PC-9 (cell line): Measurements from ENCODE around the gene TARDBP. TPM values are rescaled to one million over a fixed set of nuclear protein-coding genes. Genes with fewer than 3 reads are reported as not detected.

Experiments
- Bru-seq: library from RNA; stranded (reverse); fragments of 400-500 nt; gene quantifications from one replicate; lab custom pipeline; 2021; lab: Mats Ljungman, UMichigan
- BruChase-seq, 2 experiments: library from RNA; stranded (reverse); fragments of 400-500 nt; gene quantifications; one replicate each; lab custom pipeline; 2021; lab: Mats Ljungman, UMichigan
- BruUV-seq: library from RNA; stranded (reverse); fragments of 400-500 nt; replicated peaks from 2 replicates; lab custom pipeline; 2021; lab: Mats Ljungman, UMichigan
- CTCF ChIA-PET: fragments of 300-600 bp; sonication (Branson Sonifier 250); formaldehyde crosslinking; loops from one replicate; lab custom pipeline; 2022; ENCODE audit warnings: antibody characterized with exemption; lab: Charles Lee
- POLR2A ChIA-PET: fragments of 300-600 bp; sonication (Branson Sonifier 250); formaldehyde crosslinking; loops from one replicate; lab custom pipeline; 2022; ENCODE audit warnings: antibody characterized with exemption; ENCODE audit not compliant: unreplicated experiment; lab: Charles Lee
- DNase-seq, 2 experiments: peaks; one replicate each; pipeline versions ENCODE4 v3.0.0 to v3.0.0-alpha.2; 2015 to 2022; ENCODE audit warnings: mixed read lengths in 1 of 2
- H2AFZ ChIP-seq: fragments of 200-600 bp; sonication (generic); 2 replicates; pipeline ENCODE4 v1.8.1; 2017; ENCODE audit warnings: antibody characterized with exemption
- H3F3A ChIP-seq: fragments of 200-600 bp; sonication (generic); 2 replicates; pipeline ENCODE4 v1.8.1; 2017; ENCODE audit warnings: antibody characterized with exemption, mild to moderate bottlenecking, low read depth; ENCODE audit not compliant: insufficient read depth
- H3K27ac ChIP-seq: fragments of 200-600 bp; sonication (generic); 2 replicates; pipeline ENCODE4 v1.6.1; 2016; ENCODE audit warnings: mixed run types
- H3K27me3 ChIP-seq: fragments of 200-600 bp; sonication (generic); 2 replicates; pipeline ENCODE4 v1.6.1; 2016; ENCODE audit warnings: low read depth, mixed run types; ENCODE audit not compliant: insufficient read depth
- H3K36me3 ChIP-seq: fragments of 200-600 bp; sonication (generic); 2 replicates; pipeline ENCODE4 v1.6.1; 2016; ENCODE audit warnings: low read depth, mixed run types
- H3K4me1 ChIP-seq: fragments of 200-600 bp; sonication (generic); replicated peaks from 2 replicates; pipeline ENCODE4 v1.6.1; 2016; ENCODE audit warnings: mixed run types; ENCODE audit not compliant: insufficient read depth
- H3K4me2 ChIP-seq: fragments of 200-600 bp; sonication (generic); 2 replicates; pipeline ENCODE4 v1.6.1; 2017; ENCODE audit warnings: mixed run types
- H3K4me3 ChIP-seq: fragments of 200-600 bp; sonication (generic); 2 replicates; pipeline ENCODE4 v1.6.1; 2016; ENCODE audit warnings: mixed run types
- H3K79me2 ChIP-seq: fragments of 200-600 bp; sonication (generic); 2 replicates; pipeline ENCODE4 v1.6.1; 2017; ENCODE audit warnings: low read depth, mixed run types
- H3K9me2 ChIP-seq: fragments of 200-600 bp; sonication (generic); 2 replicates; pipeline ENCODE4 v1.8.1; 2017; ENCODE audit warnings: mild to moderate bottlenecking; ENCODE audit not compliant: insufficient read depth
- H3K9me3 ChIP-seq: fragments of 200-600 bp; sonication (generic); 2 replicates; pipeline ENCODE4 v1.8.1; 2016; ENCODE audit warnings: low read depth; ENCODE audit not compliant: insufficient read depth
- H4K20me1 ChIP-seq: fragments of 200-600 bp; sonication (generic); 2 replicates; pipeline ENCODE4 v1.8.1; 2017; ENCODE audit not compliant: insufficient read depth
- EZH2 ChIP-seq: fragments of 200-600 bp; sonication (generic); IDR thresholded peaks from 2 replicates; pipeline ENCODE4 v1.8.0; 2017; ENCODE audit warnings: antibody characterized with exemption, low read depth
- intact Hi-C: fragments of 100-400 bp; cut with micrococcal nuclease; formaldehyde crosslinking; loops from one replicate; pipeline ENCODE4 v1.10.0; 2022; ENCODE audit not compliant: unreplicated experiment
- long read RNA-seq: library from polyadenylated mRNA; stranded (forward); transcript quantifications from one replicate; pipeline ENCODE4 v2.0.0, GENCODE V29; 2022
- total RNA-seq: library from RNA; stranded (reverse); gene quantifications from 2 replicates; pipeline ENCODE4 v1.2.3, GENCODE V29; 2021
- TF ChIP-seq, protein P1 (sequence below): fragments of 200-600 bp; sonication (generic); conservative IDR thresholded peaks from 2 replicates; pipeline ENCODE4 v1.6.1; 2017; ENCODE audit warnings: mixed run types, antibody characterized with exemption, mild to moderate bottlenecking, moderate library complexity

TARDBP gene
- total RNA-seq (142 and 177 TPM in 2 replicates), Bru-seq, nascent RNA (percentile 99 among the genes with signal in this experiment), BruChase-seq, experiment 1, labeled RNA remaining after a 2-hour chase (percentile 100 among the genes with signal in this experiment), BruChase-seq, experiment 2, labeled RNA remaining after a 6-hour chase (percentile 100 among the genes with signal in this experiment)
- long read RNA-seq, full-length matches to known transcripts, result 108 of 129 reads
- long read RNA-seq, partial matches to known transcripts, result 7 of 129 reads
- long read RNA-seq, other reads (novel, unspliced or antisense), result 14 of 129 reads

DNA sequence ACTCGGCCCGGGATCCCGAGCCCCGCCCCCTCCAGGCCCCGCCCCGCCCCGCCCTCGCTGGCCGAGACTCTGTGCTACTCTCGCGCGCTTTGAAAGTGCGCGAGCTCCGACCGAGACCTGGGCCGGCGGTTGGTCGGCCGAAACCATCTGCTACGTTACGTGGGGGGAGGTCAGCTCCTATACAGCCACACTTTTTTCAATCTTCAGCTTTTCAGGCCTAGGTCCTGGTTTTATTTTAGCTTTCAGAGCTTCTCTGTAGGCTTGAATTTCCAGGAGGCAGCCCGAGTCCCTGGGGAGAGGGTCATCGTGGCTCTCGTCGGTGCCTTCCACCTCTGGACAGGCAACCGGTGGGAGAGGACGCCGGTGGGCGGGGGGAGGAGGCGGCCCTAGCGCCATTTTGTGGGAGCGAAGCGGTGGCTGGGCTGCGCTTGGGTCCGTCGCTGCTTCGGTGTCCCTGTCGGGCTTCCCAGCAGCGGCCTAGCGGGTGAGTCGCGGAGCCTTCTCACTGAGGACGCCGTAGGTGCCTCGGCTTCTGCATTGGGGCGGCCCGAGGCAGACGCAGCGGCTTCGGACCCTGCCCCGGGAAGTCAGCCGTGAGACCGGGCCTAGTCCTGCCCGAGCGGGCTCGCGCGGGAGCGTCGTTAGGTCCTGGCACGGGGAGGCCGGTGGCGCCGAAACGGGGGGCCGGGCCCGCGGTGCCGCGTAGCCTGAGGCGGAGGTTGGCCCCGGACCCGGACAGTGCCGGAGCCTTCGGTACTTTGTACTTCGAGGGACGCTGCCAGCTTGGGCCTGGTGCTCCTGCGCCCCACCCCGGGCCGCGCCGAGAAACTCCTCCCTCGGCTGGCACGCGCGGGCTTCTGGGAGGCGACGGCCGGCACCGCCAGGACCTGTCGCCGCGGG is at the start of gene TARDBP:
TSS of gene TARDBP (plus strand) at position 395 of the 900 bp plus-strand sequence. CDS start 1,074 bp downstream, outside the sequence.
- peaks cover 38% of the 10 kb centered on the region for H3K79me2 ChIP-seq
- peaks cover 8% of the 10 kb centered on the region; the same call in 1 of the 2 replicates for H3F3A ChIP-seq
- peak within 1 kb of the TSS; percentile 95 for H3K27ac ChIP-seq
- intact Hi-C loops, result loop anchor here (2.0 to 10.0 kb wide), 3 partner anchors 32 to 498 kb away; no protein-coding TSS in a partner anchor
- CTCF ChIA-PET, result interaction anchor here (0.6 kb wide), 1 partner anchor 95 kb away, joined by 5 read pairs; no protein-coding TSS in a partner anchor
- peaks cover 23% of the 10 kb centered on the region for H3K36me3 ChIP-seq
- H3K4me2 ChIP-seq, result peak within 1 kb of the TSS; percentile 99
- no peaks in the 10 kb centered on the region for H3K9me2 ChIP-seq
- peak within 1 kb of the TSS; percentile 98 for H2AFZ ChIP-seq
- DNase-seq, result peak; percentile 57 to 85
- H3K27me3 ChIP-seq, result no peaks in the 10 kb centered on the region
- TF ChIP-seq, protein P1, sequence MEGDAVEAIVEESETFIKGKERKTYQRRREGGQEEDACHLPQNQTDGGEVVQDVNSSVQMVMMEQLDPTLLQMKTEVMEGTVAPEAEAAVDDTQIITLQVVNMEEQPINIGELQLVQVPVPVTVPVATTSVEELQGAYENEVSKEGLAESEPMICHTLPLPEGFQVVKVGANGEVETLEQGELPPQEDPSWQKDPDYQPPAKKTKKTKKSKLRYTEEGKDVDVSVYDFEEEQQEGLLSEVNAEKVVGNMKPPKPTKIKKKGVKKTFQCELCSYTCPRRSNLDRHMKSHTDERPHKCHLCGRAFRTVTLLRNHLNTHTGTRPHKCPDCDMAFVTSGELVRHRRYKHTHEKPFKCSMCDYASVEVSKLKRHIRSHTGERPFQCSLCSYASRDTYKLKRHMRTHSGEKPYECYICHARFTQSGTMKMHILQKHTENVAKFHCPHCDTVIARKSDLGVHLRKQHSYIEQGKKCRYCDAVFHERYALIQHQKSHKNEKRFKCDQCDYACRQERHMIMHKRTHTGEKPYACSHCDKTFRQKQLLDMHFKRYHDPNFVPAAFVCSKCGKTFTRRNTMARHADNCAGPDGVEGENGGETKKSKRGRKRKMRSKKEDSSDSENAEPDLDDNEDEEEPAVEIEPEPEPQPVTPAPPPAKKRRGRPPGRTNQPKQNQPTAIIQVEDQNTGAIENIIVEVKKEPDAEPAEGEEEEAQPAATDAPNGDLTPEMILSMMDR, result no peak
- TF ChIP-seq EZH2, result no peak
- BruUV-seq, result no TSS peak
- POLR2A ChIA-PET, result interaction anchor here (0.5 to 0.8 kb wide), 6 partner anchors 16 to 484 kb away, joined by 4 to 8 read pairs (median 4); no protein-coding TSS in a partner anchor
- peaks cover 41% of the 10 kb centered on the region for H4K20me1 ChIP-seq
- H3K4me1 ChIP-seq, result peaks cover 11% of the 10 kb centered on the region
- H3K4me3 ChIP-seq, result peak within 1 kb of the TSS; percentile 93
- no peaks in the 10 kb centered on the region for H3K9me3 ChIP-seq

DNA sequence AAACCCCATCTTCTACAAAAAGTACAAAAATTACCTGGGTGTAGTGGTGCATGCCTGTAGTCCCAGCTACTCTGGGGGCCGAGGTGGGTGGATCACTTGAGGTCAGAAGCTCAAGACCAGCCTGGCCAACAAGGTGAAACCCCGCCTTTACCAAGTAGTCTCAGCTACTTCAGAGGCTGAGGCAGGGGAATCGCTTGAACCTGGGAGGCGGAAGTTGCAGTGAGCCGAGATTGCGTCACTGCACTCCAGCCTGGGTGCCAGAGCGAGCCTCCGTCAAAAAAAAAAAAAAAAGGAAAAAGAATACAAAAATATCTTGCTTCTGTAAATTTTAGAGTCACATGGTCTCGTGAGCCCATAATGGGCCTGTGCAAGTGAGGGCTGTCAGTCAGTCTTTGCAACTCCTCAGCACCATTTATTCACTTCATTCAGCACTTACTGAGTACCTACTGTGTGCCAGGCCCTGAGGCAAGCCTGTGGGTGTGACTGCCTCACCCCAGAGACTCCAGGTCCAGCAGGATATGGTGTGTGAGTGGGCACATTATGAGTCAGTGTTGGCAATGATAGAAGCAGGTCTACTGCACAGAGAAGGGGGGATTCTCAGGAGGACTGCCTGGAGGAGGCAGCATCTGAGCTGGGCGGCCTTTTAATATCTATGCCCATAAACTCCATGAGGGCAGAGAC is 46.8 kb upstream of the TARDBP start:
- Histone ChIP-seq H3K9me3 (no peaks in the 10 kb centered on the region), H2AFZ (no peak overlapping the region), H3K9me2 (no peaks in the 10 kb centered on the region), H3K4me2 (0 out of 2 replicates have a peak overlapping the region, but pooled peaks have one; percentile 3), H3F3A (no peaks in the 10 kb centered on the region; the same call in 1 of the 2 replicates), H3K27me3 (no peaks in the 10 kb centered on the region), H3K4me1 (no peaks in the 10 kb centered on the region), H3K4me3 (no peak overlapping the region), H4K20me1 (no peaks in the 10 kb centered on the region), H3K36me3 (no peaks in the 10 kb centered on the region), H3K27ac (no peak overlapping the region), H3K79me2 (no peaks in the 10 kb centered on the region)
- POLR2A ChIA-PET, result interaction anchor here (0.6 to 0.7 kb wide), 2 partner anchors 14 to 47 kb away, joined by 3 to 4 read pairs; partner anchors contain the start of gene TARDBP
- TF ChIP-seq EZH2, result no peak
- TF ChIP-seq, protein P1, result no peak
- intact Hi-C loops, result no loop called here
- DNase-seq, result peak in 1 of 2 experiments; percentile 28
- CTCF ChIA-PET, result interaction anchor here (0.7 to 1.0 kb wide), 2 partner anchors 71 to 504 kb away, joined by 3 to 4 read pairs; no protein-coding TSS in a partner anchor
- BruUV-seq, result no TSS peak
